ENCODE results near the gene GPR149.
"Not testable (repeated sequence)": the region's sequence is repeated elsewhere in the genome, so short reads cannot be mapped to it uniquely, and the experiment has no call there.

DNA sequence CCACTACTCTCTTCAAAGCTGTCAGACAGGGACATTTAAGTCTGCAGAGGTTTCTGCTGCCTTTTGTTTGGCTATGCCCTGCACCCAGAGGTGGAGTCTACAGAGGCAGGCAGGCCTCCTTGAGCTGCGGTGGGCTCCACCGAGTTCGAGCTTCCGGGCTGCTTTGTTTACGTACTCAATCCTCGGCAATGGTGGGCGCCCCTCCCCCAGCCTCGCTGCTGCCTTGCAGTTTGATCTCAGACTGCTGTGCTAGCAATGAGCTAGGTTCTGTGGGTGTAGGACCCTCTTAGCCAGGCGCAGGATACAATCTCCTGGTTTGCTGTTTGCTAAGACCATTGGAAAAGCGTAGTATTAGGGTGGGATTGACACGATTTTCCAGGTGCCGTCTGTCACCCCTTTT lies 9.1 kb upstream of the GPR149 start:
- TF ChIP-seq, protein P1, sequence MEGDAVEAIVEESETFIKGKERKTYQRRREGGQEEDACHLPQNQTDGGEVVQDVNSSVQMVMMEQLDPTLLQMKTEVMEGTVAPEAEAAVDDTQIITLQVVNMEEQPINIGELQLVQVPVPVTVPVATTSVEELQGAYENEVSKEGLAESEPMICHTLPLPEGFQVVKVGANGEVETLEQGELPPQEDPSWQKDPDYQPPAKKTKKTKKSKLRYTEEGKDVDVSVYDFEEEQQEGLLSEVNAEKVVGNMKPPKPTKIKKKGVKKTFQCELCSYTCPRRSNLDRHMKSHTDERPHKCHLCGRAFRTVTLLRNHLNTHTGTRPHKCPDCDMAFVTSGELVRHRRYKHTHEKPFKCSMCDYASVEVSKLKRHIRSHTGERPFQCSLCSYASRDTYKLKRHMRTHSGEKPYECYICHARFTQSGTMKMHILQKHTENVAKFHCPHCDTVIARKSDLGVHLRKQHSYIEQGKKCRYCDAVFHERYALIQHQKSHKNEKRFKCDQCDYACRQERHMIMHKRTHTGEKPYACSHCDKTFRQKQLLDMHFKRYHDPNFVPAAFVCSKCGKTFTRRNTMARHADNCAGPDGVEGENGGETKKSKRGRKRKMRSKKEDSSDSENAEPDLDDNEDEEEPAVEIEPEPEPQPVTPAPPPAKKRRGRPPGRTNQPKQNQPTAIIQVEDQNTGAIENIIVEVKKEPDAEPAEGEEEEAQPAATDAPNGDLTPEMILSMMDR (IDR thresholded peaks at IDR 0.05 in 4 of 5, conservative IDR thresholded peaks at IDR 0.05 in 1 of 5) = not testable (repeated sequence)
- TF ChIP-seq POLR2A (IDR thresholded peaks at IDR 0.05) = not testable (repeated sequence)
